Endodermal cell (in vitro differentiated cells): ENCODE data around the gene LEMD3. TPM values are rescaled to one million over a fixed set of nuclear protein-coding genes. Genes with fewer than 3 reads are reported as not detected.

ENCODE experiments used
- DNase-seq: peaks from one replicate; pipeline ENCODE4 v3.0.0-alpha.2; 2017
- H3K27ac ChIP-seq: 2 replicates; pipeline ENCODE4 v1.5.1; 2013; ENCODE audit warnings: mild to moderate bottlenecking, low read depth, low read length, moderate library complexity
- H3K27me3 ChIP-seq: 2 replicates; pipeline ENCODE4 v1.6.1; 2013; ENCODE audit warnings: mild to moderate bottlenecking, low read length, moderate library complexity; ENCODE audit not compliant: insufficient read depth, control insufficient read depth, poor library complexity, severe bottlenecking
- H3K36me3 ChIP-seq: 2 replicates; pipeline ENCODE4 v1.7.0; 2013; ENCODE audit warnings: mild to moderate bottlenecking, low read length, moderate library complexity; ENCODE audit not compliant: control insufficient read depth, insufficient read depth
- H3K4me1 ChIP-seq: one replicate; pipeline ENCODE4 v1.7.0; 2013; ENCODE audit warnings: low read length; ENCODE audit not compliant: control insufficient read depth, insufficient read depth
- H3K4me3 ChIP-seq: 2 replicates; pipeline ENCODE4 v1.5.1; 2013; ENCODE audit warnings: mild to moderate bottlenecking, low read length, moderate library complexity
- H3K9ac ChIP-seq: 2 replicates; pipeline ENCODE4 v1.6.1; 2013; ENCODE audit warnings: mild to moderate bottlenecking, low read length, moderate library complexity; ENCODE audit not compliant: poor library complexity, severe bottlenecking; ENCODE audit errors: extremely low read depth
- H3K9me3 ChIP-seq: 2 replicates; pipeline ENCODE4 v1.6.1; 2013; ENCODE audit warnings: mild to moderate bottlenecking, low read length, moderate library complexity; ENCODE audit not compliant: control insufficient read depth
- H3K27ac Mint-ChIP-seq: 2 replicates; pipeline ENCODE4 v1.8.0; 2020; ENCODE audit warnings: mixed read lengths
- H3K27me3 Mint-ChIP-seq: 2 replicates; pipeline ENCODE4 v1.8.0; 2021; ENCODE audit warnings: mild to moderate bottlenecking, mixed read lengths; ENCODE audit not compliant: insufficient read depth
- H3K36me3 Mint-ChIP-seq: 2 replicates; pipeline ENCODE4 v1.8.0; 2020; ENCODE audit warnings: low read depth, mixed read lengths
- H3K4me1 Mint-ChIP-seq: 2 replicates; pipeline ENCODE4 v1.8.0; 2020; ENCODE audit warnings: mixed read lengths
- H3K4me3 Mint-ChIP-seq: 2 replicates; pipeline ENCODE4 v1.8.0; 2020; ENCODE audit warnings: mild to moderate bottlenecking, moderate library complexity, mixed read lengths
- H3K9me3 Mint-ChIP-seq: 2 replicates; pipeline ENCODE4 v1.8.0; 2020; ENCODE audit warnings: mild to moderate bottlenecking, mixed read lengths
- WGBS, 2 experiments: methylation state at CpG; one replicate each; pipeline versions ENCODE4 v1.1.5 to v1.1.7; 2013; ENCODE audit warnings: missing lambda C conversion rate in 2 of 2, mixed read lengths in 1 of 2; ENCODE audit not compliant: insufficient coverage in 1 of 2, insufficient read length in 1 of 2; 5-methylcytosine and 5-hydroxymethylcytosine counted together
- total RNA-seq, 2 donors: library from RNA; stranded (reverse); fragmentation: NEBNext Ultra II Directional in 1 of 2; extraction: Animal tissue kit (Norgen Biotek cat#: 25700) in 1 of 2; gene quantifications; 2 replicates in 1 of 2; 3 replicates in 1 of 2; pipeline ENCODE4 v1.2.1, GENCODE V29; 2021
- TF ChIP-seq, protein P1 (sequence below): fragments of 200-600 bp; sonication (generic); conservative IDR thresholded peaks from 2 replicates; pipeline ENCODE4 v1.5.0; 2021; ENCODE audit warnings: antibody characterized with exemption, mild to moderate bottlenecking

LEMD3 gene
- total RNA-seq, 2 donors from 2014 or later: 35.8 to 37.3 TPM

DNA sequence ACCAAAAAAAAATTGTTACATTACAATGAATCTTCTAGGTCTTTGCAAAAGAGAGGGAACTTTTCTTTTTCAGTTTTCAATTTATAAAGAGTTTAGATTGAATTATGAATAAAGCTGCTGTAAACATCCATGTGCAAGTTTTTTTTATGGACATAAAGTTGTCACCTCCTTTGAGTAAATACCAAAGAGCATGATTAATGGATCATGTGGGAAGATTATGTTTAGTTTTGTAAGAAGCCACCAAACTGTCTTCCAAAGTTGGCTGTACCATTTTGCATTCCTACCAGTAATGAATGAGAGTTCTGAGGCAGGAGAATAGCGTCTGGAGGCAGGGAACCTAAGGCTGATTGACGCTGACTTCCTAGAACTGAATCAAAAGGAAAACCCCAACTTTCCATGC, 30.2 kb downstream of the LEMD3 start:
- H3K36me3 Mint-ChIP-seq: peaks cover 35% of the 10 kb centered on the region
- H3K36me3 ChIP-seq: peaks cover 19% of the 10 kb centered on the region
- H3K27ac Mint-ChIP-seq: no peak overlapping the region
- H3K4me3 ChIP-seq: no peak overlapping the region
- peaks cover 14% of the 10 kb centered on the region for H3K9me3 Mint-ChIP-seq
- H3K4me3 Mint-ChIP-seq: no peak overlapping the region
- DNase-seq: no peak
- H3K27me3 Mint-ChIP-seq: no peaks in the 10 kb centered on the region
- TF ChIP-seq, protein P1, sequence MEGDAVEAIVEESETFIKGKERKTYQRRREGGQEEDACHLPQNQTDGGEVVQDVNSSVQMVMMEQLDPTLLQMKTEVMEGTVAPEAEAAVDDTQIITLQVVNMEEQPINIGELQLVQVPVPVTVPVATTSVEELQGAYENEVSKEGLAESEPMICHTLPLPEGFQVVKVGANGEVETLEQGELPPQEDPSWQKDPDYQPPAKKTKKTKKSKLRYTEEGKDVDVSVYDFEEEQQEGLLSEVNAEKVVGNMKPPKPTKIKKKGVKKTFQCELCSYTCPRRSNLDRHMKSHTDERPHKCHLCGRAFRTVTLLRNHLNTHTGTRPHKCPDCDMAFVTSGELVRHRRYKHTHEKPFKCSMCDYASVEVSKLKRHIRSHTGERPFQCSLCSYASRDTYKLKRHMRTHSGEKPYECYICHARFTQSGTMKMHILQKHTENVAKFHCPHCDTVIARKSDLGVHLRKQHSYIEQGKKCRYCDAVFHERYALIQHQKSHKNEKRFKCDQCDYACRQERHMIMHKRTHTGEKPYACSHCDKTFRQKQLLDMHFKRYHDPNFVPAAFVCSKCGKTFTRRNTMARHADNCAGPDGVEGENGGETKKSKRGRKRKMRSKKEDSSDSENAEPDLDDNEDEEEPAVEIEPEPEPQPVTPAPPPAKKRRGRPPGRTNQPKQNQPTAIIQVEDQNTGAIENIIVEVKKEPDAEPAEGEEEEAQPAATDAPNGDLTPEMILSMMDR: no peak
- H3K27me3 ChIP-seq: no peaks in the 10 kb centered on the region
- H3K4me1 Mint-ChIP-seq: peaks cover 37% of the 10 kb centered on the region
- H3K9me3 ChIP-seq: peaks cover 19% of the 10 kb centered on the region
- no peaks in the 10 kb centered on the region for H3K4me1 ChIP-seq
- H3K27ac ChIP-seq: no peak overlapping the region
- 97% methylated on average over 2 of the region's 2 CpGs; no CpG with 5 or more reads in 1 of the 2 experiments for WGBS, 2 experiments
- H3K9ac ChIP-seq: no peak overlapping the region

DNA sequence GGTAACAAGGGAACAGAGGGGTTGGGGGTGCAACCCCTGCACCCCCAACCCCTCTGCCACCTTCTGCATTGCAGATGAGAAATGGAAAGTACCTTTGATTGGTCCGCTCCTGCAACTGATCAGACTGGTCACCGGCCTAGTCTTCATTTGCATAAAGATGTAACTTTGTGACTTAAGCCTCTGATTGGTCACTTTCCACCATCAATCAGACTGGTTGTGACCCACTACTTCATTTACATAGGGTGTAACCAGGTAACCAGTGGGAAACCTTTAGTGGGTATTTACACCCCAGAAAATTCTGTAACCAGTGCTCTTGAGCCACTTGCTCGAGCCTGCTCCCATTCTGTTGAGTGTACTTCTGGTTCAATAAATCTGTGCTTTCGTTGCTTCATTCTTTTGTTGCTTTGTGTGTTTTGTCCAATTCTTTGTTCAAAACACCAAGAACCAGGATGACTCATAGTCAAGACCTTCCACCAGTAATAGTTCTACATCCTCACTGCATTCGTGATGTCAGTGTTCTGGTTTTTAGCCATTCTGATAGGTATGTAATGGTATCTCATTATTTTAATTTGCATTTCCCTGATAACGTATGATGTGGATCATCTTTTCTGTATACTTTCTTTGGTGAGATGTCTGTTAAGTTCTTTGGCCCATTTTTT, 30.8 kb downstream of the LEMD3 start:
- TF ChIP-seq, protein P1: no peak
- WGBS, 2 experiments: 93 to 98% methylated on average over 4 to 6 of the region's 6 CpGs
- H3K27ac Mint-ChIP-seq: no peak overlapping the region

DNA sequence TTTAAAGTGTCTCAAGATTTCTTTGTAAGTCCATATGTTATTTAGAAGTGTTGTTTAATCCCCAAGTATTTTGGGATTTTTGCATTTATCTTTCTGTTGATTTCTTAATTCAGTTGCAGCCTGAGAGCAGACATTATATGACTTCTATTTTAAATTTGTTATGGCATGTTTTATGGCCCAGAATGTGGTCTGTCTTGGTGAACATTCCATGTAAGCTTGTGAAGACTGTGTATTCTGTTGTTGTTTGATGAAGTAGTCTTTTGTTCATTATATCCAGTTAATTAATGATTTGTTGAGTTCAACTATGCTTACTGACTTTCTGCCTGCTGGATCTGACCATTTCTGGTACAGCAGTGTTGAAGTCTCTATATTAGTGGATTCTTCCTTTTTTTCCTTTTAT, 34.0 kb downstream of the LEMD3 start:
- no peak overlapping the region for H3K4me3 Mint-ChIP-seq
- H3K4me1 Mint-ChIP-seq: peaks cover 52% of the 10 kb centered on the region
- Histone ChIP-seq H3K27me3 (no peaks in the 10 kb centered on the region), H3K9ac (no peak overlapping the region), H3K27ac (no peak overlapping the region), H3K36me3 (no peaks in the 10 kb centered on the region), H3K4me3 (peak overlapping the region; percentile 9), H3K9me3 (peaks cover 5% of the 10 kb centered on the region), H3K4me1 (no peaks in the 10 kb centered on the region)
- DNase-seq: no peak
- TF ChIP-seq, protein P1: no peak
- H3K9me3 Mint-ChIP-seq: peaks cover 4% of the 10 kb centered on the region
- peaks cover 11% of the 10 kb centered on the region for H3K36me3 Mint-ChIP-seq
- H3K27me3 Mint-ChIP-seq: no peaks in the 10 kb centered on the region
- no peak overlapping the region for H3K27ac Mint-ChIP-seq

More for the DNA sequence above, 30.8 kb downstream of the LEMD3 start:
- Mint-ChIP-seq H3K36me3 (peaks cover 34% of the 10 kb centered on the region), H3K4me3 (no peak overlapping the region), H3K4me1 (peaks cover 37% of the 10 kb centered on the region), H3K9me3 (peaks cover 14% of the 10 kb centered on the region), H3K27me3 (no peaks in the 10 kb centered on the region)
- Histone ChIP-seq H3K9ac (no peak overlapping the region), H3K9me3 (peaks cover 19% of the 10 kb centered on the region), H3K4me3 (no peak overlapping the region), H3K27ac (no peak overlapping the region), H3K27me3 (no peaks in the 10 kb centered on the region), H3K36me3 (peaks cover 16% of the 10 kb centered on the region), H3K4me1 (no peaks in the 10 kb centered on the region)
- DNase-seq: no peak
